Caco-2 (cell line): ENCODE data around the gene SORL1. TPM values are rescaled to one million over a fixed set of nuclear protein-coding genes. Genes with fewer than 3 reads are reported as not detected.

ENCODE experiments used
- BruUV-seq: library from RNA; stranded (reverse); fragments of 400-500 nt; replicated peaks from 2 replicates; lab custom pipeline; 2021; lab: Mats Ljungman, UMichigan
- CTCF ChIA-PET: fragments of 300-600 bp; sonication (Branson Sonifier 250); formaldehyde crosslinking; loops from one replicate; lab custom pipeline; 2022; ENCODE audit warnings: antibody characterized with exemption; lab: Charles Lee
- POLR2A ChIA-PET: fragments of 300-600 bp; sonication (Branson Sonifier 250); formaldehyde crosslinking; loops from one replicate; lab custom pipeline; 2022; ENCODE audit warnings: antibody characterized with exemption; lab: Charles Lee
- DNase-seq, 2 experiments: peaks; one replicate each; pipeline versions ENCODE4 v3.0.0 to v3.0.0-alpha.2; 2020 to 2022
- H3K27me3 ChIP-seq: replicated peaks from 2 replicates; pipeline ENCODE4 v1.6.0; 2011; ENCODE audit warnings: low read length; ENCODE audit not compliant: control insufficient read depth, insufficient read depth
- H3K36me3 ChIP-seq: 2 replicates; pipeline ENCODE4 v1.5.1; 2011; ENCODE audit warnings: low read length; ENCODE audit not compliant: control insufficient read depth, insufficient read depth
- H3K4me1 ChIP-seq: fragments of 250-450 bp; sonication (Bioruptor Pico); 2 replicates; pipeline ENCODE4 v1.5.1; 2020; ENCODE audit warnings: mild to moderate bottlenecking
- H3K4me3 ChIP-seq: 2 replicates; pipeline ENCODE4 v1.5.1; 2011; ENCODE audit warnings: low read depth, mild to moderate bottlenecking, control low read depth, low read length
- H3K9me3 ChIP-seq: fragments of 250-450 bp; sonication (Bioruptor Pico); 2 replicates; pipeline ENCODE4 v1.5.1; 2020; ENCODE audit warnings: mild to moderate bottlenecking, moderate library complexity
- H3K27ac Mint-ChIP-seq: one replicate; pipeline ENCODE4 v1.8.0; 2022; ENCODE audit warnings: mixed read lengths; ENCODE audit not compliant: unreplicated experiment
- H3K27me3 Mint-ChIP-seq: one replicate; pipeline ENCODE4 v1.8.0; 2022; ENCODE audit warnings: mixed read lengths; ENCODE audit not compliant: insufficient read depth, unreplicated experiment
- H3K36me3 Mint-ChIP-seq: one replicate; pipeline ENCODE4 v1.8.0; 2022; ENCODE audit warnings: mild to moderate bottlenecking, mixed read lengths; ENCODE audit not compliant: insufficient read depth, unreplicated experiment
- H3K4me1 Mint-ChIP-seq: one replicate; pipeline ENCODE4 v1.8.0; 2022; ENCODE audit warnings: low read depth, mixed read lengths; ENCODE audit not compliant: unreplicated experiment
- H3K4me3 Mint-ChIP-seq: one replicate; pipeline ENCODE4 v1.8.0; 2022; ENCODE audit warnings: mild to moderate bottlenecking, moderate library complexity, mixed read lengths; ENCODE audit not compliant: unreplicated experiment
- H3K9me3 Mint-ChIP-seq: one replicate; pipeline ENCODE4 v1.8.0; 2022; ENCODE audit warnings: mixed read lengths; ENCODE audit not compliant: unreplicated experiment
- intact Hi-C: fragments of 100-400 bp; cut with micrococcal nuclease; formaldehyde crosslinking; loops from one replicate; pipeline ENCODE4 v1.10.0; 2022; ENCODE audit not compliant: unreplicated experiment
- total RNA-seq: library from RNA; stranded (reverse); gene quantifications from 2 replicates; pipeline ENCODE4 v1.2.3, GENCODE V29; 2022
- TF ChIP-seq, protein P1 (sequence below), 2 experiments: fragments of 200-600 bp in 1 of 2; IDR thresholded peaks; 1 replicate in 1 of 2; 2 replicates in 1 of 2; pipeline versions ENCODE4 v1.5.1 to v1.8.0; 2011 to 2022; ENCODE audit warnings: antibody characterized with exemption in 1 of 2, control low read depth in 1 of 2, inconsistent platforms in 1 of 2, low read depth in 1 of 2, low read length in 1 of 2, mild to moderate bottlenecking in 1 of 2, moderate library complexity in 1 of 2; ENCODE audit not compliant: insufficient read depth in 1 of 2, severe bottlenecking in 1 of 2, unreplicated experiment in 1 of 2

Gene SORL1
- total RNA-seq, 1 experiment from 2014 or later, result 26.3 TPM

DNA sequence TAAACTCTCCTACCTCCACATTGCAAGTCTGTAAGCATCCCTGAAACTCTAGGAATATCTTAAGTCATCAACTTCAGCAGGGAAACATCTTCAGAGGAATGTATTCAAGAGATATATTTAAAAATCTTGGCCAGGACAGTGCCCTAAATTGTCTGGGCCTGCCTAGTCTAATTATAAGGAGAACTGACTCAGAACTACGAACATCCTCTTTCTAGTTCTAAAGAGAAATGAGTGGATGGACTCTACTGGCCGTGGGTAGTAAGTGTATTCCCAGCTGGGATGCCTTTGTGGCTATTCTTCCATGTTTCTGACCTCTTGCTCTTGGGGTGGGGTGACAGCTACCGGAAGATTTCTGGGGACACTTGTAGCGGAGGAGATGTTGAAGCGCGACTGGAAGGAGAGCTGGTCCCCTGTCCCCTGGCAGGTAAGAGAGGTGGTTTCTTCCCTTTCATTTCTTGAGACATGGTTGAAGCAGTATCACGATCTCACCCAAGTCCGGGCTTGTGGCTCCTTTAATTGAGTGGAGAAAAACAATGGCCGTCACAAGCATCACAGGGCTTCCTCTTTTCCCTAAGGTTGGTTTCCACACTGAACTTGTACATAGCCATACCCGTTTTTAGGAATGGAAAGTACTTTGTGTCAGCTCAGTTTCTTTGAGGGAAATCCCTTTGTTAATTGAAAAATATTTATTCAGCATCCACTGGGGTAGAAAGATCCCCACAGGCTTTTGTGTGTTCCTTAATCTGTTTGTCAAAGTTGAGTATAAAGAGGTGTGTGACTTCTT, 98.3 kb downstream of the SORL1 start:
- BruUV-seq, result no TSS peak
- H3K27me3 Mint-ChIP-seq, result no peaks in the 10 kb centered on the region
- H3K9me3 Mint-ChIP-seq, result no peaks in the 10 kb centered on the region
- no peak overlapping the region for H3K27ac Mint-ChIP-seq
- ChIA-PET POLR2A (no interaction called here), CTCF (no interaction called here)
- H3K4me1 Mint-ChIP-seq, result peaks cover 23% of the 10 kb centered on the region
- H3K27me3 ChIP-seq, result no peaks in the 10 kb centered on the region
- peaks cover 4% of the 10 kb centered on the region; the same call in 1 of the 2 replicates for H3K36me3 ChIP-seq
- TF ChIP-seq, protein P1, sequence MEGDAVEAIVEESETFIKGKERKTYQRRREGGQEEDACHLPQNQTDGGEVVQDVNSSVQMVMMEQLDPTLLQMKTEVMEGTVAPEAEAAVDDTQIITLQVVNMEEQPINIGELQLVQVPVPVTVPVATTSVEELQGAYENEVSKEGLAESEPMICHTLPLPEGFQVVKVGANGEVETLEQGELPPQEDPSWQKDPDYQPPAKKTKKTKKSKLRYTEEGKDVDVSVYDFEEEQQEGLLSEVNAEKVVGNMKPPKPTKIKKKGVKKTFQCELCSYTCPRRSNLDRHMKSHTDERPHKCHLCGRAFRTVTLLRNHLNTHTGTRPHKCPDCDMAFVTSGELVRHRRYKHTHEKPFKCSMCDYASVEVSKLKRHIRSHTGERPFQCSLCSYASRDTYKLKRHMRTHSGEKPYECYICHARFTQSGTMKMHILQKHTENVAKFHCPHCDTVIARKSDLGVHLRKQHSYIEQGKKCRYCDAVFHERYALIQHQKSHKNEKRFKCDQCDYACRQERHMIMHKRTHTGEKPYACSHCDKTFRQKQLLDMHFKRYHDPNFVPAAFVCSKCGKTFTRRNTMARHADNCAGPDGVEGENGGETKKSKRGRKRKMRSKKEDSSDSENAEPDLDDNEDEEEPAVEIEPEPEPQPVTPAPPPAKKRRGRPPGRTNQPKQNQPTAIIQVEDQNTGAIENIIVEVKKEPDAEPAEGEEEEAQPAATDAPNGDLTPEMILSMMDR (IDR thresholded peaks at IDR 0.05; ENCODE audit: insufficient read depth in 1 of 2, low read depth in 1 of 2, low read length in 1 of 2, severe bottlenecking in 1 of 2, unreplicated experiment in 1 of 2), result no peak
- no peak for DNase-seq
- peaks cover 9% of the 10 kb centered on the region for H3K4me1 ChIP-seq
- no peak overlapping the region for H3K4me3 ChIP-seq
- no peak overlapping the region for H3K4me3 Mint-ChIP-seq
- H3K36me3 Mint-ChIP-seq, result peaks cover 21% of the 10 kb centered on the region
- no peaks in the 10 kb centered on the region for H3K9me3 ChIP-seq
- intact Hi-C loops, result no loop called here

DNA sequence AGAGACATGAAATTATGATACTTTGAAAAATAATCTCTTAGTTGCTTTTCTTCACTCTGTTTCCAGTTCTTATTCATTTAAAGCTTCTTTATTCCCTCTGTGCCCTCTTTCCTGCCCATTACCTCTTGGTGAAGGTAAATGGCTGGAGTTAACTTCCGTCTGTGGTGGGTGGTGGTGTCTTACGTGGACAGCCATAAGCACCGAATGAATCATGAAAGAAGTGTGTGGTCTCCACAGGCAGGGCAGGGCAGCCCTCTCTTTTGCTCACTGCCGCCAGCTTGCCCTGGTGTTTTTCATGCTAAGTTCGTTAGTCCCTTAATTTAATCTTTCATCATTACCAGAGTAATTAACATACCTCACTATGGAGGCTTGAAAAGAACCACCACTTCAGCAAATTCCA, 99.3 kb downstream of the SORL1 start:
- Mint-ChIP-seq H3K27ac (peak overlapping the region; percentile 65), H3K4me3 (no peak overlapping the region), H3K4me1 (peaks cover 23% of the 10 kb centered on the region), H3K36me3 (peaks cover 21% of the 10 kb centered on the region), H3K27me3 (no peaks in the 10 kb centered on the region), H3K9me3 (no peaks in the 10 kb centered on the region)
- TF ChIP-seq, protein P1 (IDR thresholded peaks at IDR 0.05; ENCODE audit: insufficient read depth in 1 of 2, low read depth in 1 of 2, low read length in 1 of 2, severe bottlenecking in 1 of 2, unreplicated experiment in 1 of 2), result no peak
- ChIA-PET CTCF (no interaction called here), POLR2A (no interaction called here)
- BruUV-seq, result no TSS peak
- DNase-seq, result no peak
- H3K9me3 ChIP-seq, result no peaks in the 10 kb centered on the region
- H3K36me3 ChIP-seq, result peaks cover 6% of the 10 kb centered on the region; the same call in 1 of the 2 replicates
- intact Hi-C loops, result no loop called here
- H3K27me3 ChIP-seq, result no peaks in the 10 kb centered on the region
- H3K4me3 ChIP-seq, result no peak overlapping the region
- H3K4me1 ChIP-seq, result peaks cover 9% of the 10 kb centered on the region

DNA sequence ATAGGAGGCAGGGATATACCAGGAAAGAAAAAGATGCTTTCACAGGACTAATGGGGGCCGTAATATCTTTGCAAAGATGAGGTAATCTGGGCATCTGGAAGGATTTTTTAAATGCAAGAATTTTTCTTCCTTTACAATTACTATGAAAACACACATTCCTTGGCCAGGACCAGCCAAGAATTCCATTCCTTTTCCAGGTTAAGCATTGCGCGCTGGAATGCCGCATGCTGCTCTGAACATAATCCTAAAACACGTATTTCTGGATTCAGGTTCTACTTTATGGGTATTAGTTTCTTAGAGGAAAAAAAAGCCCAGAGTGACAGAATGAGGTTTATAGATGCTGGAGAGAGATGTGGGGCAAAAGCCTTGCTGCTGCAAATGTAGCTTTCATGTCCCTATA, 100.0 kb downstream of the SORL1 start:
- H3K27me3 ChIP-seq, result no peaks in the 10 kb centered on the region
- TF ChIP-seq, protein P1 (IDR thresholded peaks at IDR 0.05; ENCODE audit: insufficient read depth in 1 of 2, low read depth in 1 of 2, low read length in 1 of 2, severe bottlenecking in 1 of 2, unreplicated experiment in 1 of 2), result no peak
- no peak for DNase-seq
- H3K9me3 ChIP-seq, result no peaks in the 10 kb centered on the region
- BruUV-seq, result no TSS peak
- ChIA-PET POLR2A (no interaction called here), CTCF (no interaction called here)
- H3K9me3 Mint-ChIP-seq, result no peaks in the 10 kb centered on the region
- peaks cover 6% of the 10 kb centered on the region; the same call in 1 of the 2 replicates for H3K36me3 ChIP-seq
- peaks cover 23% of the 10 kb centered on the region for H3K4me1 Mint-ChIP-seq
- H3K27ac Mint-ChIP-seq, result peak overlapping the region; percentile 65
- no peak overlapping the region for H3K4me3 Mint-ChIP-seq
- intact Hi-C loops, result no loop called here
- no peaks in the 10 kb centered on the region for H3K27me3 Mint-ChIP-seq
- H3K36me3 Mint-ChIP-seq, result peaks cover 21% of the 10 kb centered on the region
- peaks cover 9% of the 10 kb centered on the region for H3K4me1 ChIP-seq
- no peak overlapping the region for H3K4me3 ChIP-seq
